Testis (tissue), 3 donors: ENCODE results near the gene TOX2. TPM values are rescaled to one million over a fixed set of nuclear protein-coding genes. Genes with fewer than 3 reads are reported as not detected.
"Not testable (repeated sequence)": the region's sequence is repeated elsewhere in the genome, so short reads cannot be mapped to it uniquely, and the experiment has no call there.

Source experiments
- DNase-seq: peaks from one replicate; pipeline ENCODE4 v3.0.0-alpha.2; 2019
- H3K27ac ChIP-seq, 2 donors: fragments of 200-600 bp; sonication (generic); one replicate each; pipeline ENCODE4 v1.5.1; 2019
- H3K27me3 ChIP-seq: fragments of 200-600 bp; sonication (generic); one replicate; pipeline ENCODE4 v1.5.1; 2019
- H3K36me3 ChIP-seq: fragments of 200-600 bp; sonication (generic); one replicate; pipeline ENCODE4 v1.5.1; 2017; ENCODE audit warnings: low read depth; ENCODE audit errors: missing control alignments
- H3K4me1 ChIP-seq: fragments of 200-600 bp; sonication (generic); one replicate; pipeline ENCODE4 v1.5.1; 2019
- H3K4me3 ChIP-seq, 2 donors: fragments of 200-600 bp; sonication (generic); one replicate each; pipeline ENCODE4 v1.5.1; 2017 to 2019
- H3K9me3 ChIP-seq: fragments of 200-600 bp; sonication (generic); one replicate; pipeline ENCODE4 v1.5.1; 2017
- CTCF ChIP-seq, 3 experiments: fragments of 450-650 bp in 2 of 3; fragments of 200-600 bp in 1 of 3; sonication (generic) in 1 of 3; IDR thresholded peaks; one replicate each; pipeline ENCODE4 v1.5.1; 2016 to 2019; ENCODE audit warnings: antibody characterized with exemption in 3 of 3, mild to moderate bottlenecking in 2 of 3, moderate library complexity in 1 of 3
- POLR2A ChIP-seq: fragments of 450-650 bp; IDR thresholded peaks from one replicate; pipeline ENCODE4 v1.6.1; 2017; ENCODE audit warnings: antibody characterized with exemption, mild to moderate bottlenecking, moderate library complexity
- WGBS, 2 donors: methylation state at CpG; one replicate each; pipeline ENCODE4 v1.1.5; 2018; 5-methylcytosine and 5-hydroxymethylcytosine counted together
- intact Hi-C: fragments of 100-400 bp; cut with DNase I; formaldehyde crosslinking; loops from one replicate; pipeline ENCODE4 v1.15.1; 2023; ENCODE audit warnings: low total_unique reads
- polyA plus RNA-seq: library from polyadenylated mRNA; stranded (reverse); fragments of 350-450 nt; fragmentation: Illumina TruSeq; extraction: RNeasy Lipid Tissue Mini Kit (QIAGEN cat#74804); gene quantifications from one replicate; pipeline ENCODE4 v1.2.3, GENCODE V29; 2014; ENCODE audit warnings: low read depth, low replicate concordance; ENCODE audit not compliant: insufficient read depth
- total RNA-seq, 2 donors: library from RNA; depleted of rRNA; stranded (reverse); fragments of >200 nt; gene quantifications; one replicate each; pipeline ENCODE4 v1.2.3, GENCODE V29; 2016

TOX2 gene
- total and polyA plus RNA-seq, 3 donors from 2014 or later = 43.8 to 67.0 (median 48.1) TPM

GRCh38 chr20:44039741-44040140 is 125.1 kb downstream of the TOX2 start:
- Histone ChIP-seq H3K27ac (no peak overlapping the region), H3K27me3 (no peaks in the 10 kb centered on the region), H3K4me3 (no peak overlapping the region), H3K4me1 (no peaks in the 10 kb centered on the region), H3K36me3 (no peaks in the 10 kb centered on the region), H3K9me3 (no peaks in the 10 kb centered on the region)
- 82 to 95% methylated on average over 8 to 10 of the region's 10 CpGs for WGBS, 2 donors
- DNase-seq = no peak
- intact Hi-C loops = no loop called here
- no peak for TF ChIP-seq CTCF (IDR thresholded peaks at IDR 0.05)
- no peak for TF ChIP-seq POLR2A

GRCh38 chr20:44040202-44040915 is 125.7 kb downstream of the TOX2 start:
- Histone ChIP-seq H3K9me3 (no peaks in the 10 kb centered on the region), H3K27me3 (no peaks in the 10 kb centered on the region), H3K4me3 (no peak overlapping the region), H3K4me1 (no peaks in the 10 kb centered on the region), H3K27ac (no peak overlapping the region), H3K36me3 (no peaks in the 10 kb centered on the region)
- intact Hi-C loops = no loop called here
- 85 to 93% methylated on average over 5 of the region's 5 CpGs for WGBS, 2 donors
- DNase-seq = no peak
- no peak for TF ChIP-seq CTCF (IDR thresholded peaks at IDR 0.05)
- no peak for TF ChIP-seq POLR2A

- TF ChIP-seq CTCF (IDR thresholded peaks at IDR 0.05) = no peak
- TF ChIP-seq POLR2A = no peak
- Histone ChIP-seq H3K9me3 (no peaks in the 10 kb centered on the region), H3K27ac (no peak overlapping the region), H3K4me1 (no peaks in the 10 kb centered on the region), H3K36me3 (no peaks in the 10 kb centered on the region), H3K27me3 (no peaks in the 10 kb centered on the region), H3K4me3 (no peak overlapping the region)
- DNase-seq = no peak
- WGBS, 2 donors = 80 to 86% methylated on average over 8 of the region's 8 CpGs
- intact Hi-C loops = no loop called here
Observed at GRCh38 chr20:44041001-44041400, 126.3 kb downstream of the TOX2 start.

- H3K4me3 ChIP-seq, H3K27me3 ChIP-seq, H3K27ac ChIP-seq, H3K36me3 ChIP-seq, H3K4me1 ChIP-seq, H3K9me3 ChIP-seq, DNase-seq, intact Hi-C loops: not testable (repeated sequence)
- WGBS, 2 donors = 92 to 95% methylated on average over 5 of the region's 5 CpGs
Observed at GRCh38 chr20:44044712-44045111, 130.1 kb downstream of the TOX2 start.

- Histone ChIP-seq H3K27ac (no peak overlapping the region), H3K4me1 (no peaks in the 10 kb centered on the region), H3K36me3 (no peaks in the 10 kb centered on the region), H3K9me3 (no peaks in the 10 kb centered on the region), H3K27me3 (no peaks in the 10 kb centered on the region), H3K4me3 (no peak overlapping the region)
- intact Hi-C loops = no loop called here
- TF ChIP-seq POLR2A = no peak
- no peak for TF ChIP-seq CTCF (IDR thresholded peaks at IDR 0.05)
- WGBS, 2 donors = 83 to 93% methylated on average over 2 of the region's 2 CpGs
- DNase-seq = no peak
Observed at GRCh38 chr20:44050327-44050726, 135.7 kb downstream of the TOX2 start.
